Activated T-cell treated with anti-CD3 and anti-CD28 coated beads for 4 hours (primary cell): ENCODE measurements around the gene MGMT.

Source experiments
- DNase-seq: peaks from one replicate; pipeline ENCODE4 v3.0.0-alpha.2; 2020

MGMT gene

DNA sequence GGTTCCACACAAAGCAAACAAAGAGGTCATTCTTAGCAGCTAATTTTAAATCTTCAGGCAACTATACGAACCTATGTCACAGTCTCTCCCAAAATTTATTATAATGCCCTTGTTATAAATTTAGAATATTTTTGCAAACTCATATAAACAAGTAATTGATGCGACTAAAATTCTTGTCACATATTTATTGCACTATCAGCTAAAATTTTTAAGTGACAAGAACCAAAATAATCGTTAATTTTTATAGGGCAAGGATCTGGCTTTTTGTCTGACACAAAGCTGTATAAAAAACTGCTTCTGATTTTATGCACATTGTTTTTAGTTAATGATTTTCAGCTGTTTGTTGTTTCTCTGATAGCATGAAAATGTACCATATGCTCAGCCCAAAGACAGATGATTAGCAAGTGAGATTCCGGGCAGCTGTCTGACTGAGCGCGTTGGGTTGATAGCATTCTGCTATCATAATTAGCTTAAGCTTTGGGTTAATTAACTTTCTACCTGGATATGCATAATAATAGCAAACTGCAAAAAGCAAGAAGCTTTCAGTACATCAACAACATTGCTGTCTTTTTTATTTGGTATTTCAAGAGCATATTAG, 136.0 kb downstream of the MGMT start:
- no peak for DNase-seq

DNA sequence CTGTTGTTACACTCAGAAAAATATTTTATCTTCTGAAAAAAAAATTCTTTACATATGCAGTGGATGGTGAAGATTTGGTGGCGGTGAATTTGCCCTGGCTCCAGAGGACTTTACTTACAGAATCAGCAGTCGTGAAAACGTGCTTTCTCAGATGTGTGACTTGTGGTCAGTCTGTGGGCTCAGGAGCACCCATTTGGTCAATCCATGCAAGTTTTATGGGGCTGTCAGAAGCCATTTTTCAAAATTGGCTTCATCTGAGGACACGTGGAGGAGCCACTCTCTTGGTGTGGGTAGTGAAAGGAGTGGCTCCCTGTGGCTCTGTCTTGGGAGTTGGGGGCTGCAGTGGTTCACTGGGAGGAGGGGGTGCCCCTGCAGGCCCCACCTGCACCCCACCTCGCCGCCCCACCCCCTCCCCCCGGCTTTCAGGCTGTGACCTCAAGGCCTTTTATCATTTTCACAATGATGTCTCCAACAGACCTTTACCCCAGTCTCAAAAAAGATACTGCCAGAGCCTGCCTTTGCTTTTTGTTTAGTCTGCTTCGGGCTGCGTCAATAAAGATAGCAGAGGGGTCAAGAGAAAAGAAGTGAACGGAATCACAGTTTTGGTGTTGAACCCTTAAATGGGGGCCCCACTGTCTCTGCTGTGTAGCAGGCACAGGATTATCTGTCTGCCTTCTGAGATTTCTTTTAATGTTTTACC, 137.4 kb downstream of the MGMT start:
- no peak for DNase-seq

DNA sequence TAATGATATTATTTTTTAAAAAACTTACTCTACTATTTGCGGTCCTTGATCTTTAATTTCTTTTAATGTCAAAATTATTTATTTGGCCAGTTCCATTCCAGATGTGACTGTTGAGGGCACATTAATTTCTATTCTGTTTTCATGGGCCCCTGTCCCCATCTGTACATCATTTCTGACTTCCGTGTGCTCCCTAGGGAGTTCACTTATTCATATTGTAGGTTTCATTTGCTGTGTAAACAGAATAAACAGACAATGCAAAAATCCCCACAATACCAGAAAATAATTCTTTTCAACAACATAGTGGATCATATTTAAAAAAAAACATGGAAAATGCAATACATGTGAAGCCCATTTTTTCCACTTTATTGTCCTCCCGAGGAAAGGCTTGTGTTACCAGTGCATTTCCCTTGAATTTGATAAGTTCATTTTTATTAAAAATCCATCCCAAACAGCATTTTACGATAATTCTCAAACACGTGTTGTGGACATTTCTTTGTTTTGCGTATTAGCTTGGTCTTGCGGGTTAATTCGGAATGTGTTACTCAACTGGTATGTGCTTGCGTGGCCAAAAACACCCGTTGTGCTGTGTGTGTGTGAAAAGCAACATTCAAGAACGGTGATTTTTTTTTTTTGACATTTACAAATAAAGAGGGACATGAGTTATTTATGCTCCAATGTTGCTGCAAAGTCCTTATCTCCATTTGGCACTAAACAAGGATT, 138.4 kb downstream of the MGMT start:
- DNase-seq: no peak

DNA sequence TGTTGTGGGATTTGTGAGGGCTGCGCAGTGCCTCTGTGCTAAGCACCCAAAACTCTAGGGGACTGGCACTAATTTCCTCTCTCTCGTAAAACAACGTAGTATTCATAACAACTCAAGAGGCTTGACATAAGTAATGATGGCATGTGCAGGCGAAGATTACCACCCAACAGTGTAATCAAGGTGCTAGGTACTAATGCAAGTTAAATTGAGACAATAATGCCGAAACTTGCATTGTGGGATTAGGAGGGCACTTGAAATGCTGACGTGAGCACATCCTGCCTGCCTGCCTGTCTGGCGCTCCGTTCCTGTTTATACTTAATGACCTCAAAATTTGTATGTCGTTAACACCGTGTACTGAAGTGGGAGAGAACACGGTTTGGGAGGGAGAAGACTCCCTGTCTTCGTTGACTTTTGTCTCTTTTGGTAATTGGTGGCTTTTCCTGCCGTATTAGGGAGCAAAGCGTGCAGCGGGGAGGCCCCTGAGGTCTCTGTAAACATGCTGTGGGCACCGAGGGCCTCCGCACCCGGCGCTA, 139.0 kb downstream of the MGMT start:
- DNase-seq: no peak

DNA sequence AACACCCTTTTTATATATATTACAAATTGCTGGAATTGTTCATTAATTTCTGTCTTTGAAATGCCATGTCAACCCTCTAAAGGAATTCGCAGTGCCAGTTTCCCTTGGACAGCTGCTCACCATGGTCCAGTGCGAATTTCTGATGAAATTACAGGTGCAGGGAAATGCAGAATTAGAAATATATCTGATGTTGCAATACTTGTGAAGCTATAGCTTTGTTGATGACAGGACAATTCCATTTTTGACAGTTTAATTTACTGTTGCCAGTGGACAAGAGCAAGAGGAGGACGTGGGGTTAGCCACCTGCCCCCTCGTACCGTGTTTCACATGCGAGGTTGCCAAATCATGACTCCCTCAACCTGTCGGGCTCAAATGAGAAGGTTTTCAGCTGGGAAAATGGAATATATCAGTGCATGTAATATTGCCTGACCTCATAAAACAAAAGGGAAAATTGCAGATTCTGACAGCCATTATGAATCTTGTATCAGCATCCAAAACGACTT, 140.6 kb downstream of the MGMT start:
- no peak for DNase-seq

DNA sequence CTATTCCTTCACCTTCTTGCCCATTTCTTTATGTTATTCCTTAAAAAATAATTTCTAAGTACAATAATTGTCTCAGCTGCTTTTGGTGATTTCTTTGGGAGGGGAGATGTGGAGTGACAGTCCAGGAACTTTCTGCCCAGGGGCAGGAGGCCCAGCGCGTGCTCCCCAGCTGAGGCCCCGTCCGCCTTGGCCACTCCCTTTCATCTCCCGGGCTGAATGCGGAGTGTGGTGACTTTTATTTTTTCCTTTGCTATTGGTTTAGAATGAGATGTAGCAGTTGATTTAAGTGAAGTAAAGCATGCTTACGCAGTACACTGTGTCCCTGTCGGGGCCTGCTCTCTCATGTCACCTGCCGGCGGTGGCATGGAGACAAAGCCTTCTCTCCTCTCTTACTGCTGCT, 141.6 kb downstream of the MGMT start:
- DNase-seq: no peak

DNA sequence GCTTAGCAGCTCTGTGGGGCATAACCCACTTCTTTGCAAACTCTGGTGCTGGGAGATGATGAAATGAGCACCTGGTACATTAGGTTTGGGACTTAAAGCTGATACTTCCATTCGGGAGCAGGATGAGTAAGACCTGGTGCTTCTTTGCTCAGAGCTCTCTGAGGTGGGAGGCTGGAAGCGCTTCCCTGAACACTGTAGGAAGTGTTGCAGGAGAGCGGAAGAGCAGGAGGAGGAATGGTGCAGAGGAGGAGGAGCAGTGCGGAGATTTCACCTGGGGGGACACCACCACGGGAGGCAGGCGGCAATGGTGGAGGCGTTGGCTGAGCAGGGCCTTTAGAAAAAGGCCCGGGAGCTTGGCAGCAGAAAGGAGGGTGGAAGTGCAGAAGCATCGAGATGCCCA, 142.5 kb downstream of the MGMT start:
- DNase-seq: no peak

DNA sequence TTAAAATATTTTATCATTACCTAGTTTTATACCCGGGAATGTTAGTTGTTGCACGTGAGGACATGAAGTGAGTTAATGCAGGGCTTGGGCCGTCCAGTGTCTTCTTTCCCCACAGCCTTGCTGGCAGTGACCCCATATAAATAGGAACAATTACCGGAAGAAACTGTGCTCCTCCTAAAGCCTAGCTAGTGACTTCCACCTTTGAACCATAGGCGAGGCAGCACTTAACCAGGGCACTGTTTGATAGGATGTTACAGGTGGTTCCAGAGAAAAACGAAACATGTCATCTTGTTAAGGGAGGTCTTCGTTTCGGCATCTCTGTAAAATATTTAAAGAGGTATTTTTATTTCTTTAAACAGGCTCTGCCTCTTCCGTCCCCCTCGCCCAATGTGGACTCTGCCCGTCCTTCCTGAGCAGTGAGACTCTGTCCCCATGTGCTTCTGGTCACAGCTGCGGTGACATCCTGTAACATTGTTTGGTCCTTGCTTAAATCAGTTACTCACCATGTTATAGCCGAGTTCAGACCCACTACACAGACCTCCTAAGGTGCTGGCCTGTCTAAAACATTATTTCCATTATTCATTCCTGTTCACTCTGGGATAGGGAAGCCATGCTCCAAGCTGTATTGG, 145.6 kb downstream of the MGMT start:
- DNase-seq: no peak

DNA sequence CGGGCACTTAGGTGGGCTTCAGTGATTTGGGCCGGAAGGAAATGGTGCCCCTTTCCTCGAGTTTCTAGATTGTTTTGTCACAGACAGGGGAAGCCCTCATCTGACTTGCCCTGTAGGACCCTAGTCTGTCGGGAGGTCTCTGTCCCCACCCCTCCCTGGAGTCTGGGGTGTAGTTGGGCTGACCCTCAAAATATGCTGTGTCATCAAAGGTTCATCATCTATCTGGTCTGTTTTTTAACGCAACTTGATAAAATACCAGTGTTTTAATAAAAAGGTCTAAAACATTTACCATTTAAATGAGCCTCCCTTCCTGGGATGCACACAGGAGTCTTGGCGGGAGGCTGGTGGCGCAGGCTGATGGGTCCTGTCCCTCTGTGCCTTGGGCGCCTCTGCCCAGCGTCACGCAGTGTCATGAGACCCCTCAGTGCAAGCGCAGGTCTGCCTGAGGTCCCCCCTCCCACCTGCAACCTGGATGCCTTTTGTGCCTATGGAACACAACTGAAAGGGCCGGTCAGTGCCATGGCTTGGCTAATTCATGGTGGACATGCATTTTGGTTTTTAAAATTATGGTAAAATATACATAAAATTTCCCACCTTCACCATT, 146.4 kb downstream of the MGMT start:
- no peak for DNase-seq

DNA sequence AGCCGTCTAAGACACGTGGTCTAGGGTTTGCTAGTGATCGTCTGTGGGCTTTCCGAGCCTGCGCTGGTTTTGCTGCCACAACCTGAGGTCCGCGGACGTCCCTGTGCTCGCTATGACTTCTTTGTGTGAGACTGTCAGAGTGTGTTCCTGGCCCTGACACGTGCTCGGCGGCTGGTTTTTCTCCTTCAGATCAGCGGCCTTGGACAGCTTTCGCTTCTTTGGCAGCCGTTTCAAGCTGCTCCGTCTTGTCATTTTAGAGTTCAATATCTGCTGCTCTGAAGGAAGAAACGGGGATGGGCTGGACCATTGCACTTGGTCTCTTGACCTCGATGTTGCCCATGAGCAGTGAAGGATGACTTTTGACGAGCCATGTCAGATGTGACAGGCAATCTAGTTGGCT, 147.3 kb downstream of the MGMT start:
- DNase-seq: no peak

DNA sequence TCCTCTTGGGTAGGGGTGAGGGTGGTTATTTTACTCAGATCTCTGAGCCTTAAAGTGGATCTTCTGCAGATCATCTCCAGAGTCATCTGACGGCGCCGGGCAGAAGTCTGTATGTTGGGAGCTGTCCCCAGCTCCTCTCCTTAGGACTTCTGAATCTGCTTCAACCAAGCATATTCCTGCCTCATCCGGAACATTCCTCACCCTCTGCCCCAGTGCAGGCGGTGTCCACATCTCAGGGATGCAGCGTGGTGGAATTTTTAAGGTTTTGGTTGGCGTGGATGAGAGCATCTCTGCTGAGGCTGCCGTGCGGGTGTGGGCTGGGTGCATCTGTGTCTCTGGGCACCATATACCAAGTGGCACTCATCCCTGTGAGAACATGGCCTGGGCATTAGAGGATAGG, 148.3 kb downstream of the MGMT start:
- DNase-seq: no peak

DNA sequence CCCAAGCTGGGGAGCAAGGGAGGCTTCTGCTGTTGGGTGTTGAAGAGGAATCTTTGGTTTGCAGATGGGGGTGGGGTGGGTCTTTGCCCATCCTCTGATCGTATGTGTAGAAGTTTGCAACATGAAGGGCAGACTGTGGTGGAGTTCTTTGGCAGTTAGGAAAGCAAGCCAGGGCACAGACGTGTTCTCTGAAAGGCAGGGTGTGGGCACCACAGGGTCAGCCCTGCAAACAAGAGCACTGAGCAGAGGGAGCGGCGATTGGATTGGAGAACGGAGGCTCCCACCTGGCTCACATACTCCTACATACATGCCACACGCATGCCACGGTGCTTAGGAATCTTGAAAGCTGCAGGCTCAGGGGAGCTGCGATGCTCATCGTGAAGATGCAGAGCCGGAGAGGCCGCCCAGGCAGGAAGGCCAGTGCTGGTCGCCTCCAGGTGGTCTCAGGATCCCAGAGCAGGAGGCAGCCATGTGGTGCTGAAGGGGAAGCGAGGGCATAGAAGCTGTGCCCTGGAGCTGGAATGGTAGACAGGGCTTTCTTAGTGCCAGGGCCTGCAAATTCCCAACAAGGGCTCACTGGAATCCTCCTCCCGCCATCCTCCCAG, 149.0 kb downstream of the MGMT start:
- DNase-seq: no peak

DNA sequence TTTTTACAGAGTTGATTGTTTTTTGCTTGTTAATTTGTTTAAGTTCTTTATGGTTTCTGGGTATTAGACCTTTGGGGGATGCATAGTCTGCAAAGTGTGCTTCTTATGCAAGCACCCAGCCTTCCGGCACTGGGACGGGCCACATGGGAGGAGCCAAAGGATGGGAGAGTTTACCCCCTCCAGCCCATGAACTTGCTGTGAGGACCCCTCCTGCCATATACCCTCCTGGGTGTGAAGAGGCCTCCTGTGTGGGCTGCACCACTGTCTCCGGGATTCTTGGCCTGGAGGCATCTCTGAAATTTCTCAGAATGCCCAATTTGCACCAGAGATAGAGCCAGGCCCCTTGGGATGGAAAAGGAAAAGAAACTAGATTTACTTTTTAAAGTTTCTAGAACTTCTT, 150.7 kb downstream of the MGMT start:
- no peak for DNase-seq

DNA sequence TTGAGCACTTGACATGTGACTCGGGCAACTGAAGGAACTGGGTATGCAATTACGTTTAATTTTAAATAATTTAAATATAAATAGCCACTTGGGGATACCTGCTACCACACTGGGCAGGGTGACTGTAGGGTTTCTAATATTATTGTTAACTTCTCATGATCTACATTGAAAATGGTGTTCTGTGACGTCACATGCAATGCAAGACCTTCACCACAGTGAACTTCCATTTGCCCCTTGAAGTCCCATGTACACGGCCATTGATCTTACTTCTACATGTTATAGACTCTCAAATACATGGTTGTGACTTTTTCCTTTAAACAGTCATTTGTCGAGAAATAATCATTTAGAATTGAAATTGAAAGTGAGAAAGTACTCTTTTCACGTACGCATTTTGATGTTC, 154.0 kb downstream of the MGMT start:
- DNase-seq: no peak

DNA sequence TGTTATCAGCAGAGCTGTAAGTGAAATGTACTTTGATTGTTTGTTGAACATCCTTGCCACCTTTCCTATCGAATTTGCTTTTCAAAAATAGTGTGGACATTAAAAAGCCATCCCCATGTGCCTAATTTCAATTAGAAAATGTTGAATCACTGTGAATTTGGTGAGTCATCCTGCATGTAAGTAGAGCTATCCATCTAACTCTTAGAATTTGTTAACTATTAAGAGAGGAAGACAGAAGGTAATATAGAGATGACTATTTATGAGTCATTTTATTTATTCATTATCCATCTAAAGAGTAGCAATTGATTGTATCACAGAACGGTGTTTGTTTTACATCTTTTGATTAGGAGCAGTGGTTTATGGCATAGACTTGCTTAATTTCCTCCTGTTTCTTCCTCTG, 154.7 kb downstream of the MGMT start:
- DNase-seq: no peak

DNA sequence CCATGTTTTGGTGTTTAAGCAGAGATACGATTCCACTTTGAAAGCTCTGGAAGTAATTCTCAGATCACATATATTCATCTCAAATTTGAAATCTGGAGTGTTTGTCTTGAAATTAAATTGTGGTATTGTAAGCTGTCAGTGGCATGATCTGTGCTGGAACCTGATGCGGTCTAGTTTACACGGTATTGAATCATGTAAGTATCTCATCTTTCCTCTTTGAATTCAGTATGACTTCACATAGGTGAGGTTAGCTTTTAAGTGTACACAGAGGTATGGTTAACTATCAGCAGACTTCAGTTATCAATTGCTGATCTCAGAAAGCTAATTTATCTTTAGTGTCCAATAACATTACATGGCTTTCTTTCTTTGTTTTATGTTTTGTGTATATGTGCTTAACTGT, 155.2 kb downstream of the MGMT start:
- no peak for DNase-seq

DNA sequence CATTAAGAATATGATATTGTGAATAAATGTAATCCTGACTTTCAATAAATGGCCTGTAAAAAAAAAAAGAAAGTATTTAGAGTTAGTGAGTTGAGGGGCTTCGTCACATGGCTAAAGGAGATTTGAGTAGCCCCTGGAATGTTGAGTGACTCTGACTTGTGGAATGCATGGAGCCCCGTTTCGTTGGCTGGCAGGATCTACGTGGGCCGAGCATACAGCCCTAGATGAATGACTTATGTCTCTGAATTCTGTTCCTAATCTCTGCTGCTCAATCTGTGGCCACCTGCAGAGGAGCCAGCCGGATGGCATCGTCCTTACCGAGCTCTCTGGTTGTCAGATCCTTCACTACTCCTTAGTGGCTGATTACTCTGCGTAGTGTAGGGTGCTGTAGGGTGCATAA, 155.7 kb downstream of the MGMT start:
- no peak for DNase-seq

DNA sequence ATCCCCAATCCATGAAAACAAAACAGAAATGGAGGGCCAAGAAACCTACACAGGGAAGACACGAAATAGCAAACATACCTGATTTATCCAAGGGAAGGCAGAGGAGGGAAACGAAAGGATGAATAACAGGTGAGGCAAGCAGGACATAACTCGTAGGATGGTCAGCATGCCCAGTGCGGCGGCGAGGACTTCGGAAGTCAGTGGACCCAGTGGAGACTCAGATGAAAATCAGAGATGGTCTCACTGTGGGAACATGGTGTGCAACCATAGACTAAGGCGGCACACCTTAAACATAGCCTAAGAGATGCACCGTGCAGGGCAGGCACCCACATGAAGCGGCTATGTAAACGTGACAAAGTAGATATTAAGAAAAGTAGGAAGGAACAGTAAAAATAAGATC, 157.5 kb downstream of the MGMT start:
- DNase-seq: no peak

DNA sequence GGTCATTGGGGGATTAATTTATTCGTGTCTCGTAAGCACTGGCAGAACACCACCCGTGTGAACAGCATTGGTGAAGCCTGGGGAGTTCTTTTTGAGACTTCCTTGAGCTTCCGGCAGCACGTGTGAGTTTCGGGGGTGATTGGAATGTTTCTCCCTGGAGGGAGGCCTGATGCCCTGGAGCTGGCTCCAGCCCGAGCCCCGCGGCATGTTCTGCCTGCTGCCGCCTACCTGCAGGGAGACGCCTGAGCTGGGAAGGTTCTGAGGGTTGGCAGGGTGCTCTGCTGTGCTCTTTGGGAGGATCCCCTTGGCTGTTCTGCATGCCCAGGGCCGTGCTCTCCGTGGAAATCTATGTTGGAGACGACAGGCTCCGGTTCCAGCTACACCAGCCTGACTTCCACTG, 159.3 kb downstream of the MGMT start:
- no peak for DNase-seq

DNA sequence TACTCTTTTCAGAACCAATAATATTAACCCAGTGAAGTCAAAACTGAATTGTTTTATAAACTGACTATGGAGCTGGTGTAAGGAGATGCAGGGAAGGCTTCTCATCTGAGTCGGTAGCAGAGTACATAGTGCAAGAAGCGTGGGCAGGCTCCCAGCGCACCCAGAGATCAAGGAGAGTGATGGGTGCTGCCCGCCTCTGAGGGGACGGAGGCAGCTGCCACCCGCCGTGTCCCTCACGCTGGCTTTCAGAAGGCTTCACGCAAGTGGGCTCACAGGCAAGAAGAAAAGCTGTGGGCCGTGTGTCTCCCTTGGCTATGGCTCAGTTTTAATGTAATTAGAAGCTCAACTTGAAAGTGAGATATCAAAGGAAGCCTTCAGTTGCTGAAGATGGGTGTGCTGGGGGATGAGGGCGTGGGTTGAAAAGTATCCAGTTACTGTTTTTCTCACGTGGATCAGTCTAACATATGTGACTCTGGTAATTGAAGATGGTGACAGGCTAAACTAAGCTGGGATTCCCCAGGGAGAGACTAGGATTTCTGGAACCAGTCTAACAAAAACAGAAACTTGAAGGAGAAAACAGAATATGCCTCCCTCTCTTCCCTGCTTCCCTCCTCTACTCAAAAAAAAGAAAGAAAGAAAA, 159.9 kb downstream of the MGMT start:
- no peak for DNase-seq

DNA sequence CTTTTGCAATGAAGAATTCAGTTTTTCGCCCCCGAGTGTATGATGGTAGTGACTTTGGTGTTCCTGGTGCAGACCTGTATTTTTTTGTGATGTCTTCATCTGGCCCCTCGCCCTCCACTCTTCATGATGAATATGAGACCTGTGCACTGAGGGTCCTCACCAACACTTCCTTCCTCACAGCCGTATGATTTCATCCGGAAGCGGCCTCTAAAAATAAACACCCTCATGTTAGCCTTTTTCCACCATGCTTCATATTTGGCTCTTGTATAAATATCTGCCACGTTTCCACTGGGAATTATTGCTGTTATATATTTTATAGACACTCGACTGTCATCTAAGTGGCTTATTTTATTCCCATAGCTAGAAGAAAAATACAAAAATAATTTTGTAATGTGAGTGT, 160.4 kb downstream of the MGMT start:
- DNase-seq: no peak

DNA sequence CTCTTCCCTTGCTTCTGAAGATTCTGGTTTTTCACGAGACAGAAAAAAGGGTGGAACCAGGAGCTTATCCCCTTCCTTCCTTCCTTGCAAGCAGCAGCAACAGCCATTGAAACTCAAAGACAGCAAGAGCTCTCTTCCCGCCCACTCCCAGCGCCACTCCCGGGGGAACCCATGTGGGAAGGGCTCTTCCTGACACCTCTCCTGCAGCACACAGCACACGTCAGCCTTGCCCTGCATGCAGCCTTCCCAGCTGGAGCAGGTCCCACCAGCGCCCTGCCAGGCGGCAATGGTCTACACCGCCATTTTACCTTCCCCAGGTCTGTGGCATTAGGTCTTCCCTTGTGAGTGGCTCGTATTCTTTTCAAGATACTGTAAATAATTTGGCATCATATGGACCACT, 161.8 kb downstream of the MGMT start:
- DNase-seq: no peak
